ENCODE data around the gene GEN1. TPM values are rescaled to one million over a fixed set of nuclear protein-coding genes. Genes with fewer than 3 reads are reported as not detected.

Gene GEN1
- total and polyA plus RNA-seq, 2 of the 13 experiments (the other 11 are each of a cell fraction or from before 2014, with no cell fraction given): 9.9 to 27.1 TPM

- no peaks in the 10 kb centered on the region for H3K79me2 ChIP-seq (ENCODE audit: insufficient read depth, low read length)
- ATAC-seq (no peak), DNase-seq (ENCODE audit: low spot score) (no peak), FAIRE-seq (no peak)
- no peak overlapping the region for H3K4me3 ChIP-seq (replicated peaks in 1 of 3; ENCODE audit: insufficient read depth in 1 of 3, low read depth in 2 of 3, low read length in 3 of 3)
- no peak overlapping the region for H3K27ac ChIP-seq (ENCODE audit: extremely low read length, insufficient read depth, low read length)
- no peak overlapping the region for H2AFZ ChIP-seq (ENCODE audit: low read length)
- no TSS peak for BruUV-seq (replicated peaks)
- H3K36me3 ChIP-seq (replicated peaks in 1 of 2; ENCODE audit: control insufficient read depth in 1 of 2, insufficient read depth in 2 of 2, low read length in 2 of 2): no peaks in the 10 kb centered on the region
- ChIA-PET POLR2A (no interaction called here), CTCF (ENCODE audit: low intra/inter-chr PET ratio, low total read pairs) (no interaction called here)
- H3K4me2 ChIP-seq (ENCODE audit: low read depth, low read length): no peak overlapping the region
- WGBS (ENCODE audit: low lambda C conversion rate): 16% methylated on average over 1 of the region's 1 CpG
- intact Hi-C loops (cut with micrococcal nuclease; ENCODE audit: unreplicated experiment): no loop called here
- in situ Hi-C loops (cut with HindIII; ENCODE audit: extremely low pct_ligation_motif_present, low pct_unique_long_range_greater_than_20kb): no loop called here
- H3K27me3 ChIP-seq (ENCODE audit: control insufficient read depth in 1 of 2, insufficient read depth in 2 of 2, low read length in 2 of 2): peaks cover 0 to 13% of the 10 kb centered on the region in 2 experiments; a peak in 2 of 5 replicates
- TF ChIP-seq ZBTB43 (CRISPR knock-in tag; conservative IDR thresholded peaks at IDR 0.05) (no peak), MEIS2 (CRISPR knock-in tag; IDR thresholded peaks at IDR 0.05) (no peak), ZBTB21 (CRISPR knock-in tag; IDR thresholded peaks at IDR 0.05) (no peak), ZNF816 (CRISPR knock-in tag; IDR thresholded peaks at IDR 0.05; ENCODE audit: borderline replicate concordance) (no peak), ATAD3A (CRISPR knock-in tag; IDR thresholded peaks at IDR 0.05) (no peak), MBD4 (IDR thresholded peaks at IDR 0.05; ENCODE audit: borderline replicate concordance, low read length) (no peak), KLF11 (CRISPR knock-in tag; IDR thresholded peaks at IDR 0.05) (no peak), TOE1 (CRISPR knock-in tag; IDR thresholded peaks at IDR 0.05) (no peak), SCMH1 (CRISPR knock-in tag; IDR thresholded peaks at IDR 0.05; ENCODE audit: borderline replicate concordance) (no peak)
- TF ChIP-seq, protein P1, sequence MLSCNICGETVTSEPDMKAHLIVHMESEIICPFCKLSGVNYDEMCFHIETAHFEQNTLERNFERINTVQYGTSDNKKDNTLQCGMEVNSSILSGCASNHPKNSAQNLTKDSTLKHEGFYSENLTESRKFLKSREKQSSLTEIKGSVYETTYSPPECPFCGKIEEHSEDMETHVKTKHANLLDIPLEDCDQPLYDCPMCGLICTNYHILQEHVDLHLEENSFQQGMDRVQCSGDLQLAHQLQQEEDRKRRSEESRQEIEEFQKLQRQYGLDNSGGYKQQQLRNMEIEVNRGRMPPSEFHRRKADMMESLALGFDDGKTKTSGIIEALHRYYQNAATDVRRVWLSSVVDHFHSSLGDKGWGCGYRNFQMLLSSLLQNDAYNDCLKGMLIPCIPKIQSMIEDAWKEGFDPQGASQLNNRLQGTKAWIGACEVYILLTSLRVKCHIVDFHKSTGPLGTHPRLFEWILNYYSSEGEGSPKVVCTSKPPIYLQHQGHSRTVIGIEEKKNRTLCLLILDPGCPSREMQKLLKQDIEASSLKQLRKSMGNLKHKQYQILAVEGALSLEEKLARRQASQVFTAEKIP (CRISPR knock-in tag; IDR thresholded peaks at IDR 0.05; ENCODE audit: borderline replicate concordance): no peak
- no peaks in the 10 kb centered on the region for H3K4me1 ChIP-seq (ENCODE audit: insufficient read depth, low read length)
- no peaks in the 10 kb centered on the region for H4K20me1 ChIP-seq (ENCODE audit: insufficient read depth, low read length)
- no peaks in the 10 kb centered on the region for H3K9me3 ChIP-seq (ENCODE audit: low read length)
- H3K9ac ChIP-seq (ENCODE audit: insufficient read depth, low read depth, low read length): no peak overlapping the region
Observed at GRCh38 chr2:17814601-17815000, 60.7 kb downstream of the GEN1 start.

Measured in HepG2 (cell line).